Measurements from ENCODE around the gene CDH10. TPM values are rescaled to one million over a fixed set of nuclear protein-coding genes. Genes with fewer than 3 reads are reported as not detected.

The CDH10 gene
- total and polyA plus RNA-seq, 4 donors, result 0.09 TPM; not detected in 3

DNA sequence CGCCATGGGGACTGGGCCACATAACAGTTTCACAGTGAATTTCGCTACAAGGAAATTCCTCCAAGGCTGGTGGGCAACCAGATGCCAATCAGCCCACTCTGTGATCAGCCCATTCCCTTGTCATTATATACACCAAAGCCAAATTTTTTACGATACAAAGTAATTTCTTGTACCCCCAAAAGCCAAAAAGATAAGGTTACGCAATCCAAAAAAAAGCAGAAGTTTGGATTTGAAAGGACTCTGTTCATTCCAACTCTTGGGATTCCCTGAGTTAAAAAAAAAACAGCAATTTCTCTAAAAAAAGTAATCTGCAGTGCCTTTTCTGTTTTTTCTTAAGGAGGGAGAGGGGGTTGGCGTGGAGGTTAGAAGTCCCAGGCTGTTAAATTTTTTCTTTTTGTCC, 166.8 kb downstream of the CDH10 start:
- Histone ChIP-seq H3K27me3 (ENCODE audit: control insufficient read depth in 4 of 4, insufficient read depth in 4 of 4, low read length in 3 of 4) (no peaks in the 10 kb centered on the region), H3K9me3 (ENCODE audit: control insufficient read depth in 4 of 4, low read length in 3 of 4) (no peaks in the 10 kb centered on the region), H3K27ac (ENCODE audit: low read depth in 1 of 2, low read length in 2 of 2) (no peak overlapping the region), H3K4me3 (ENCODE audit: low read depth in 1 of 3, low read length in 3 of 3) (no peak overlapping the region), H3K36me3 (ENCODE audit: control insufficient read depth in 4 of 4, insufficient read depth in 3 of 4, low read depth in 1 of 4, low read length in 3 of 4) (no peaks in the 10 kb centered on the region), H3K4me1 (ENCODE audit: control insufficient read depth in 4 of 4, insufficient read depth in 4 of 4, low read length in 3 of 4) (no peaks in the 10 kb centered on the region), H3K9ac (ENCODE audit: low read depth in 1 of 2, low read length in 2 of 2) (no peak overlapping the region)
- DNase-seq (ENCODE audit: low spot score), result no peak
- TF ChIP-seq JUND (IDR thresholded peaks at IDR 0.05) (no peak), FOXA2 (IDR thresholded peaks at IDR 0.05) (no peak), FOXA1 (IDR thresholded peaks at IDR 0.05) (no peak), HNF4A (conservative IDR thresholded peaks at IDR 0.05) (no peak), TAF1 (conservative IDR thresholded peaks at IDR 0.05) (no peak), REST (IDR thresholded peaks at IDR 0.05) (no peak), HNF4G (IDR thresholded peaks at IDR 0.05) (no peak), MAX (IDR thresholded peaks at IDR 0.05) (no peak), ATF3 (IDR thresholded peaks at IDR 0.05) (no peak), YY1 (IDR thresholded peaks at IDR 0.05) (no peak), RAD21 (IDR thresholded peaks at IDR 0.05) (no peak)
- TF ChIP-seq, protein P1, sequence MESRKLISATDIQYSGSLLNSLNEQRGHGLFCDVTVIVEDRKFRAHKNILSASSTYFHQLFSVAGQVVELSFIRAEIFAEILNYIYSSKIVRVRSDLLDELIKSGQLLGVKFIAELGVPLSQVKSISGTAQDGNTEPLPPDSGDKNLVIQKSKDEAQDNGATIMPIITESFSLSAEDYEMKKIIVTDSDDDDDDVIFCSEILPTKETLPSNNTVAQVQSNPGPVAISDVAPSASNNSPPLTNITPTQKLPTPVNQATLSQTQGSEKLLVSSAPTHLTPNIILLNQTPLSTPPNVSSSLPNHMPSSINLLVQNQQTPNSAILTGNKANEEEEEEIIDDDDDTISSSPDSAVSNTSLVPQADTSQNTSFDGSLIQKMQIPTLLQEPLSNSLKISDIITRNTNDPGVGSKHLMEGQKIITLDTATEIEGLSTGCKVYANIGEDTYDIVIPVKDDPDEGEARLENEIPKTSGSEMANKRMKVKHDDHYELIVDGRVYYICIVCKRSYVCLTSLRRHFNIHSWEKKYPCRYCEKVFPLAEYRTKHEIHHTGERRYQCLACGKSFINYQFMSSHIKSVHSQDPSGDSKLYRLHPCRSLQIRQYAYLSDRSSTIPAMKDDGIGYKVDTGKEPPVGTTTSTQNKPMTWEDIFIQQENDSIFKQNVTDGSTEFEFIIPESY (IDR thresholded peaks at IDR 0.05), result no peak
- TF ChIP-seq, protein P2, sequence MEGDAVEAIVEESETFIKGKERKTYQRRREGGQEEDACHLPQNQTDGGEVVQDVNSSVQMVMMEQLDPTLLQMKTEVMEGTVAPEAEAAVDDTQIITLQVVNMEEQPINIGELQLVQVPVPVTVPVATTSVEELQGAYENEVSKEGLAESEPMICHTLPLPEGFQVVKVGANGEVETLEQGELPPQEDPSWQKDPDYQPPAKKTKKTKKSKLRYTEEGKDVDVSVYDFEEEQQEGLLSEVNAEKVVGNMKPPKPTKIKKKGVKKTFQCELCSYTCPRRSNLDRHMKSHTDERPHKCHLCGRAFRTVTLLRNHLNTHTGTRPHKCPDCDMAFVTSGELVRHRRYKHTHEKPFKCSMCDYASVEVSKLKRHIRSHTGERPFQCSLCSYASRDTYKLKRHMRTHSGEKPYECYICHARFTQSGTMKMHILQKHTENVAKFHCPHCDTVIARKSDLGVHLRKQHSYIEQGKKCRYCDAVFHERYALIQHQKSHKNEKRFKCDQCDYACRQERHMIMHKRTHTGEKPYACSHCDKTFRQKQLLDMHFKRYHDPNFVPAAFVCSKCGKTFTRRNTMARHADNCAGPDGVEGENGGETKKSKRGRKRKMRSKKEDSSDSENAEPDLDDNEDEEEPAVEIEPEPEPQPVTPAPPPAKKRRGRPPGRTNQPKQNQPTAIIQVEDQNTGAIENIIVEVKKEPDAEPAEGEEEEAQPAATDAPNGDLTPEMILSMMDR (IDR thresholded peaks at IDR 0.05; ENCODE audit: low read depth, low read length, missing input control), result no peak
- WGBS, result 91% methylated on average over 5 of the region's 5 CpGs

- DNase-seq (ENCODE audit: low spot score), result no peak
- Histone ChIP-seq H3K9ac (ENCODE audit: low read depth in 1 of 2, low read length in 2 of 2) (no peak overlapping the region), H3K9me3 (ENCODE audit: control insufficient read depth in 4 of 4, low read length in 3 of 4) (no peaks in the 10 kb centered on the region), H3K27ac (ENCODE audit: low read depth in 1 of 2, low read length in 2 of 2) (no peak overlapping the region), H3K4me1 (ENCODE audit: control insufficient read depth in 4 of 4, insufficient read depth in 4 of 4, low read length in 3 of 4) (peaks cover 0 to 4% (median 0%) of the 10 kb centered on the region in 4 donors), H3K27me3 (ENCODE audit: control insufficient read depth in 4 of 4, insufficient read depth in 4 of 4, low read length in 3 of 4) (no peaks in the 10 kb centered on the region), H3K36me3 (ENCODE audit: control insufficient read depth in 4 of 4, insufficient read depth in 3 of 4, low read depth in 1 of 4, low read length in 3 of 4) (no peaks in the 10 kb centered on the region), H3K4me3 (ENCODE audit: low read depth in 1 of 3, low read length in 3 of 3) (no peak overlapping the region)
- 96% methylated on average over 1 of the region's 1 CpG for WGBS
- TF ChIP-seq REST (IDR thresholded peaks at IDR 0.05) (no peak), GABPA (IDR thresholded peaks at IDR 0.05 in 1 of 2, conservative IDR thresholded peaks at IDR 0.05 in 1 of 2) (no peak), RXRA (IDR thresholded peaks at IDR 0.05) (no peak), MAX (IDR thresholded peaks at IDR 0.05) (no peak), JUND (IDR thresholded peaks at IDR 0.05) (no peak), EGR1 (IDR thresholded peaks at IDR 0.05; ENCODE audit: low read depth in 2 of 2) (no peak)
- TF ChIP-seq, protein P2 (IDR thresholded peaks at IDR 0.05; ENCODE audit: low read depth, low read length, missing input control), result no peak
These were observed 169.7 kb downstream of the CDH10 start for GRCh38 chr5:24475101-24475500.
